Gastrocnemius medialis (tissue), 4 donors: Measurements from ENCODE around the gene SRPK2.

Experiments used
- CTCF ChIP-seq, 5 experiments: fragments of 450-650 bp in 3 of 5; fragments of 200-600 bp in 2 of 5; sonication (generic) in 2 of 5; IDR thresholded peaks in 4 of 5; conservative IDR thresholded peaks in 1 of 5; 1 replicate in 4 of 5; 2 replicates in 1 of 5; pipeline ENCODE4 v1.5.1; 2016 to 2019; ENCODE audit warnings: antibody characterized with exemption in 5 of 5, mild to moderate bottlenecking in 3 of 5, moderate library complexity in 3 of 5
- POLR2A ChIP-seq, 2 donors: fragments of 450-650 bp; IDR thresholded peaks; one replicate each; pipeline ENCODE4 v1.6.1; 2017; ENCODE audit warnings: antibody characterized with exemption in 2 of 2, mild to moderate bottlenecking in 2 of 2, moderate library complexity in 2 of 2

GRCh38 chr7:105126436-105126975 lies 262.2 kb downstream of the SRPK2 start:
- TF ChIP-seq CTCF (IDR thresholded peaks at IDR 0.05 in 4 of 5, conservative IDR thresholded peaks at IDR 0.05 in 1 of 5) (no peak), POLR2A (IDR thresholded peaks at IDR 0.05) (no peak)
